ENCODE measurements around the gene GDPD5. TPM values are rescaled to one million over a fixed set of nuclear protein-coding genes. Genes with fewer than 3 reads are reported as not detected.

Gene GDPD5
- total RNA-seq, 1 experiment from 2014 or later: 28.6 TPM

GRCh38 chr11:75554258-75555022, 28.7 kb upstream of the GDPD5 start:
- TF ChIP-seq CTCF (IDR thresholded peaks at IDR 0.05; ENCODE audit: insufficient read depth in 1 of 2, low read depth in 1 of 2, low read length in 1 of 2, severe bottlenecking in 1 of 2, unreplicated experiment in 1 of 2): no peak
- peak in 1 of 2 experiments; percentile 52 for DNase-seq
- Histone ChIP-seq H3K27me3 (replicated peaks; ENCODE audit: control insufficient read depth, insufficient read depth, low read length) (no peaks in the 10 kb centered on the region), H3K9me3 (no peaks in the 10 kb centered on the region), H3K4me1 (peaks cover 26% of the 10 kb centered on the region), H3K4me3 (ENCODE audit: low read depth, low read length) (no peak overlapping the region), H3K36me3 (ENCODE audit: control insufficient read depth, insufficient read depth, low read length) (no peaks in the 10 kb centered on the region)
- intact Hi-C loops (cut with micrococcal nuclease; ENCODE audit: unreplicated experiment): no loop called here
- H3K4me3 Mint-ChIP-seq (ENCODE audit: unreplicated experiment): no peak overlapping the region
- peak overlapping the region; percentile 82 for H3K27ac Mint-ChIP-seq (ENCODE audit: unreplicated experiment)
- peaks cover 3% of the 10 kb centered on the region for H3K9me3 Mint-ChIP-seq (ENCODE audit: unreplicated experiment)
- H3K36me3 Mint-ChIP-seq (ENCODE audit: insufficient read depth, unreplicated experiment): no peaks in the 10 kb centered on the region
- ChIA-PET CTCF (interaction anchor here (1.0 to 1.7 kb wide), 4 partner anchors 20 to 110 kb away, joined by 3 to 10 read pairs (median 4); no protein-coding TSS in a partner anchor), POLR2A (interaction anchor here (2.2 kb wide), 1 partner anchor 8 kb away, joined by 17 read pairs; the partner anchor contains the start of gene SERPINH1)
- BruUV-seq (replicated peaks): no TSS peak
- peaks cover 45% of the 10 kb centered on the region for H3K4me1 Mint-ChIP-seq (ENCODE audit: low read depth, unreplicated experiment)
- no peaks in the 10 kb centered on the region for H3K27me3 Mint-ChIP-seq (ENCODE audit: insufficient read depth, unreplicated experiment)

- no peaks in the 10 kb centered on the region for H3K36me3 Mint-ChIP-seq (ENCODE audit: insufficient read depth, unreplicated experiment)
- H3K9me3 Mint-ChIP-seq (ENCODE audit: unreplicated experiment): peaks cover 8% of the 10 kb centered on the region
- peaks cover 44% of the 10 kb centered on the region for H3K4me1 Mint-ChIP-seq (ENCODE audit: low read depth, unreplicated experiment)
- intact Hi-C loops (cut with micrococcal nuclease; ENCODE audit: unreplicated experiment): no loop called here
- Histone ChIP-seq H3K36me3 (ENCODE audit: control insufficient read depth, insufficient read depth, low read length) (no peaks in the 10 kb centered on the region), H3K4me1 (peaks cover 20% of the 10 kb centered on the region), H3K4me3 (ENCODE audit: low read depth, low read length) (no peak overlapping the region), H3K9me3 (no peaks in the 10 kb centered on the region), H3K27me3 (replicated peaks; ENCODE audit: control insufficient read depth, insufficient read depth, low read length) (no peaks in the 10 kb centered on the region)
- no peak overlapping the region for H3K4me3 Mint-ChIP-seq (ENCODE audit: unreplicated experiment)
- POLR2A ChIA-PET: interaction anchor here (2.2 kb wide), 1 partner anchor 9 kb away, joined by 17 read pairs; the partner anchor contains the start of gene SERPINH1
- BruUV-seq (replicated peaks): no TSS peak
- CTCF ChIA-PET: interaction anchor here (1.0 to 1.7 kb wide), 4 partner anchors 21 to 109 kb away, joined by 3 to 10 read pairs (median 4); no protein-coding TSS in a partner anchor
- no peaks in the 10 kb centered on the region for H3K27me3 Mint-ChIP-seq (ENCODE audit: insufficient read depth, unreplicated experiment)
- peak overlapping the region; percentile 82 for H3K27ac Mint-ChIP-seq (ENCODE audit: unreplicated experiment)
- no peak for DNase-seq
- TF ChIP-seq CTCF (IDR thresholded peaks at IDR 0.05; ENCODE audit: insufficient read depth in 1 of 2, low read depth in 1 of 2, low read length in 1 of 2, severe bottlenecking in 1 of 2, unreplicated experiment in 1 of 2): no peak
Observed at GRCh38 chr11:75553889-75554257, 28.1 kb upstream of the GDPD5 start.

- Histone ChIP-seq H3K36me3 (ENCODE audit: control insufficient read depth, insufficient read depth, low read length) (no peaks in the 10 kb centered on the region), H3K27me3 (replicated peaks; ENCODE audit: control insufficient read depth, insufficient read depth, low read length) (no peaks in the 10 kb centered on the region), H3K9me3 (no peaks in the 10 kb centered on the region), H3K4me3 (ENCODE audit: low read depth, low read length) (no peak overlapping the region), H3K4me1 (peaks cover 13% of the 10 kb centered on the region)
- intact Hi-C loops (cut with micrococcal nuclease; ENCODE audit: unreplicated experiment): no loop called here
- ChIA-PET CTCF (interaction anchor here (0.6 to 1.7 kb wide), 4 partner anchors 10 to 102 kb away, joined by 3 to 10 read pairs (median 3); no protein-coding TSS in a partner anchor), POLR2A (interaction anchor here (0.5 to 2.2 kb wide), 2 partner anchors 9 to 201 kb away, joined by 7 to 17 read pairs; partner anchors contain the start of gene SERPINH1)
- no peak overlapping the region for H3K27ac Mint-ChIP-seq (ENCODE audit: unreplicated experiment)
- no peak for TF ChIP-seq CTCF (IDR thresholded peaks at IDR 0.05; ENCODE audit: insufficient read depth in 1 of 2, low read depth in 1 of 2, low read length in 1 of 2, severe bottlenecking in 1 of 2, unreplicated experiment in 1 of 2)
- no peak overlapping the region for H3K4me3 Mint-ChIP-seq (ENCODE audit: unreplicated experiment)
- no peaks in the 10 kb centered on the region for H3K36me3 Mint-ChIP-seq (ENCODE audit: insufficient read depth, unreplicated experiment)
- H3K27me3 Mint-ChIP-seq (ENCODE audit: insufficient read depth, unreplicated experiment): no peaks in the 10 kb centered on the region
- DNase-seq: no peak
- peaks cover 39% of the 10 kb centered on the region for H3K4me1 Mint-ChIP-seq (ENCODE audit: low read depth, unreplicated experiment)
- BruUV-seq (replicated peaks): no TSS peak
- peaks cover 9% of the 10 kb centered on the region for H3K9me3 Mint-ChIP-seq (ENCODE audit: unreplicated experiment)
Observed at GRCh38 chr11:75553182-75553581, 27.4 kb upstream of the GDPD5 start.

Measured in Caco-2 (cell line).